ENCODE data around the gene WNK4.

WNK4 gene

DNA sequence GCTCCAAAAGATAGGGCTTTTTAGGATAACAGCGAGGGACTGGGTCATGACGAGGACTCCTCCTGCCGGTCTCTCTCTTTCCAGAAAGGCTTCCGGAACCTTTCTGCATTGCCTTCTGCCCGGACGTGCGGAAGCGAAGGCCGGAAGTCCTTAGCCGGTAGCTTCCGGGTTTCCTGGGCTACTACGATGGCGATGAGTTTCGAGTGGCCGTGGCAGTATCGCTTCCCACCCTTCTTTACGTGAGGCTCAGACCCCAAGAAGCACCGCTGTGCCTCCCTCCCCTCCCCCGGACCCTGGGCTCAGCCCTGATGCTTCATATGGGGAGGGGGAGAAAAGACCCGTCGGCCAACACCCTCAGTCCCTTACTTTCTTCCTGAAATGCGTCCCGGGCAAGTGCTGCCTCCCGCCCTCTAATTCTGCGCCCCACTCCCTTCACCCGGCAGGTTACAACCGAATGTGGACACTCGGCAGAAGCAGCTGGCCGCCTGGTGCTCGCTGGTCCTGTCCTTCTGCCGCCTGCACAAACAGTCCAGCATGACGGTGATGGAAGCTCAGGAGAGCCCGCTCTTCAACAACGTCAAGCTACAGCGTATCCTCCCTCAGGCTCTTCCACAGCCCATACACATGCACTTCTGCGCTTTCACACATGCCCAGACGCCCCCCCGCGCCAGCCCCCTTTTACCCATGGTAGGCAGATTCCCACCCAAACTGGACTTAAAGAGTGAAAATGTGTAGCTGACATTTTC, 6.9 kb upstream of the WNK4 start, which contains the start of gene VPS25:
VPS25 (plus strand) TSS at position 160 of the 746 bp plus-strand sequence; CDS start at position 187, 27 bp downstream.
- peak; percentile 84 for DNase-seq

DNA sequence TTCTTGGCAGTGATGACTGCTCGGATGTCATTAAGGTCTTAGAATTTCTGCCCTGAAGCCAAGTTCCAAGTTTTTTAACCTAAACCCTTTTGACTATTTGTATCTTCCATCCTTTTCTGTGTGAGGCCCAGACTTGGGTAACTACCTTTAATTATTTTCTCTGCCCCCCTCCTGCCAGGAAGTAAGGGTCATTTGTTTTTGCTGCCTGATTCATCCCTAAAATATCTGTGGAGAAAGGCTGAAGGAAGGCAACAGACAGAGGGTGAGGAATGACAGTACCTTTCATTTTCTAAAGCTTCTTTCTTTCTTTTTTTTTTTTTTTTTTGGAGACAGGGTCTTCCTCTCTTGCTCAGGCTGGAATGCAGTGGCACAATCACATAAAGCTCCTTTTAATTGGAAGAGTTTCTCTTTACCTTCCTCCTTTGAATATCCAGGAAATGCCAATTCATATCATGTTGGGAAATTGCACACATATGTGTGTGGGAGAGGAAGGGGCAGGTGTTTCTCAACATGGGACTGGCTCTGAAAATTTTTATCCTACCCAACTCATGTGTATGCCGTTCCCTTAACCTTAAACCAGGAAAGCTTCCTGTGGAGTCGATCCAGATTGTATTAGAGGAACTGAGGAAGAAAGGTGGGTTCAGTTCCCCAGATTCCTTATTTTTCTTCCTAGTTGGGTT, 6.2 kb upstream of the WNK4 start:
- no peak for DNase-seq

DNA sequence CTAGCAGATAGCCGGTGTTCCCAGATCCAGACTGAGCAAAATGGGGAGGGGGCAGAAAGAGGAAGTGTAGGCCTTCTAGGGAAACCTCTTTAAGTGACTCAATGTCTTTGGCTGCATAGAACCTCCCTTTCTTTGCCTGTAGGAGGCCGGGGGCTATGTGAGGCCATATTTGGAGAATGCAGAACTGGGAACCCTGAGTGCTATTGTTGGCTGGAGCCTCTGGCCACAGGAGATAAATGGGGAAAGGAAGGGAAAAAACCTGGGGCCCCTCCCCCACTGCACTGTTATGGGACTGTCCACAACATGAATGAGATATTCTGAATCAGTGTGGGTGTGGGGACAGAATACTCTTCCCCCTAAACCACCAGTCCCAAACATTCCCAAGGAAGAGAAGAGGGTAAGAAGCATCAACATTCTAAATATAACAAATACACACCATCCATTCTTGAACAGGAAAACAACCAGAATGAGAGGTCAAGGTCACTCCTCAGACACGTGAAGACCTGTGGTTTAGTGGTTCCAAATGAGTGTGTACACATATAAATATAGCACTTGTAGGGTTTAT, 4.8 kb upstream of the WNK4 start:
- no peak for DNase-seq

DNA sequence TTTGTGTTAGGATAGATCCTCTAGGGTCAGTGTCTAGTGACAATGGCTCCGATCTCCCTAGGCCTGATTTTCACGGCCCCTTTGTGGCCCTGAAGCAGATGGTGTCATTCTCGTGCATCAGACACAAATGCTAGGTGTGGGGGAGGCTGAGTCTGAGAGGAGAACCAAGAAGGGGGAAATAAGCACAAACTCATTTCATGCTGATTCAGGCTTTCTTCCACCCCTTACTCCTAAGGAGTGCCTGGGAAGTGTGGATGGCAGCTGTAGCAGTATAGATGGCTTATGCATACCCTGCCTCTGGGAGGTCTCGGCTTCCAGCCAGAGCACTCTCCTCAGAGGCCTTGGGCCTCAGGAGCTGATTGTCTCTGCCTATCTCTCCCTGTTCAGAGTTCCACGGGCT, 1.8 kb upstream of the WNK4 start:
- no peak for DNase-seq

DNA sequence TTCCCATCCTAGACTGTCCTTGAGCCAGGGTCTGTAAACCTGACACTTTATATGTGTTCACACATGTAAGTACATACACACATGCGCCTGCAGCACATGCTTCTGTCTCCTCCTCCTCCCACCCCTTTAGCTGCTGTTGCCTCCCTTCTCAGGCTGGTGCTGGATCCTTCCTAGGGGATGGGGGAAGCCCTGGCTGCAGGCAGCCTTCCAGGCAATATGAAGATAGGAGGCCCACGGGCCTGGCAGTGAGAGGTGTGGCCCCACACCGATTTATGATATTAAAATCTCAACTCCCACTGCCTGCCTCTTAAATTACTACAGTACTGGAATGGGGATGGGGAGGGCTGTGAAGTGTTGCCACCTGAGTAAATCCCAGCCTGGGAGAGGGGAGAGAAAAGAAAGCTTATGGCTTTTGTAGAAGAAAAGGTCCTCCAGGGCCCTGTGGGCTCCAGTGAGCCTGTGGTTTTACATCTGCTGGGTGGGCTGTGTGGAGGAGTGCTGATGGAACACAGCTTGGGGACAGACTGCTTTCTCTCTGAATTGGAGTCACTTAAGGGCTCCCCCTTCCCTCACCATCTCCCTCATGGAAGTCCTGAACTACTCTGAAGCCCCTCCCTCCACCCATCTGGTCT, 990 bp upstream of the WNK4 start:
- no peak for DNase-seq

DNA sequence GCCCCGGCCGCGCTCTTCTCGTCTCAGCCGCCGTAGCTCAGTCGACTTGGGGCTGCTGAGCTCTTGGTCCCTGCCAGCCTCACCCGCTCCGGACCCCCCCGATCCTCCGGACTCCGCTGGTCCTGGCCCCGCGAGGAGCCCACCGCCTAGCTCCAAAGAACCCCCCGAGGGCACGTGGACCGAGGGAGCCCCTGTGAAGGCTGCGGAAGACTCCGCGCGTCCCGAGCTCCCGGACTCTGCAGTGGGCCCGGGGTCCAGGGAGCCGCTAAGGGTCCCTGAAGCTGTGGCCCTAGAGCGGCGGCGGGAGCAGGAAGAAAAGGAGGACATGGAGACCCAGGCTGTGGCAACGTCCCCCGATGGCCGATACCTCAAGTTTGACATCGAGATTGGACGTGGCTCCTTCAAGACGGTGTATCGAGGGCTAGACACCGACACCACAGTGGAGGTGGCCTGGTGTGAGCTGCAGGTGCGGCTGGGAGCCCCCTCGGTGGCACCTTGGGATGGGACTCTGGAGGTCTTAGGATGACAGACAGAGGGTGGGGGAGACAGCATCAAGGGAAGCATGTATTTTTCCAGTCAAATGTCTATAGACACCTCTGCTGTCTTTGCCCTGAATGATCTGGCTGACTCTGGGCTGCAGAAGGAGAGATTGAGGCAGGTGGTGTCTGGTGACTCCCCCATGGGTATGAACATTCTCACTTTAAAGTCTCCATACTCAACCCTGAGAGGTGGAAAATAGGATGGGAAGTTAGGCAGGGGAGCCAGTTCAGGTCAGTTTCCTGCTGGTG, 635 bp downstream of the WNK4 start:
- no peak for DNase-seq

DNA sequence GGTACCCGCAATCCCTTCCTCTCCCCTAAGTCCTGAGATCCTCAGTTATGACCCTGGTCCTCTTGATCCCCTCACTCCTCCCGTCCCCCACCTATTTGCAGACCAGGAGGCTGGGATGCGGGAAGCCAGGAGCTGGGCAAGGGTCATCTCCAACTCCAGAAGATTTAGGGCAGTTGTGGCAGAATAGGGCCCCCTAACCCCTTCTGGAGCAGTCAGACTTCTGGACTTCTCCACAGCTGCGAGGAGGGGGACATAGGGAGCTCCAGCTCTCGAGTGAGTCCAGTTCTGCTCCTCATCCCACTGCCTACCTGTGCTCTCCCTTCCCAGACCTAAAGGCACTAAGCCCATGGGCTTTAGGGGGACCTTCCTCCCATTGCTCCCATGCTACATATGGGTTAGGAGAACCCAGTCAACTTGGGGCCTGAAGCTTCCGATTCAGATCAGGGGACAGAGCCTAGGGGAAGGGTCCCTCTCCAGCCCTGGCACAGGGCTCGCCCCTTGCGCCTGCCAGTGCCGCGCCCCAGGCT, 1.3 kb downstream of the WNK4 start:
- DNase-seq: no peak

DNA sequence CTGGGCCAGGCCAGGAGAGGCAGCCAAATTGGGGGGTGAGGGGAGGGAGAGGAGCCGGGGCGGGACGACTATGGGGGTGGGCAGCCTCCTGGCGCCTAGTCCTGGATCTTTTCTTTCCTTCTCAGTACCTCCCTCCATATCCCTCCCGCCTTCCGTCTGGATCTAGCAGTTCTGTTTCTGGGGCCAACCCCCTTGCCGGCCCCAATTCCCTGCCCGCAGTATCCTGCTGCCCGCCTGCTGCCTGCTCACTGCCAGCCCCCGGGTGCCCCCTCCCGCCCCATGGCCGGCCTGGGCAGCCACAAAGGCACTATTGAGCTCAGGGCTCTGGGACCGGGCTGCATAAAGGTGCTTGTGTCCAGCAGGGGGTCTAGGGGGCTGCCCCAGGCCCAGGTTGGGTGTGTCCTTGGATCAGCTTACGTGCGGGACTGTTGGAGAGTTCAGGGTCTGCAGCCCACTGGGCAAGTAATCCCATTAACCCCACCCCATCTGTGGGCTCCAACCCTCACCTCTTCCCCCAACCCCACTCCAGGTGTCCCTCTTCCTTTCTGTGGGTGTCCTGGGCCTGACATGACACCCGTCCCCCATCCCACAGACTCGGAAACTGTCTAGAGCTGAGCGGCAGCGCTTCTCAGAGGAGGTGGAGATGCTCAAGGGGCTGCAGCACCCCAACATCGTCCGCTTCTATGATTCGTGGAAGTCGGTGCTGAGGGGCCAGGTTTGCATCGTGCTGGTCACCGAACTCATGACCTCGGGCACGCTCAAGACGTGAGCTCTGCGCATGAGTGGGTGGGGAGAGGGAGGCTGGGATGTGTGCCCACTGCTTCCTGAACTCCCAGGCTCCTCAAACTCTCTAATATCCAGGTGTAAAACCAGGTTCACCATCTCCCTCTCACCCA, 2.0 kb downstream of the WNK4 start:
- no peak for DNase-seq

DNA sequence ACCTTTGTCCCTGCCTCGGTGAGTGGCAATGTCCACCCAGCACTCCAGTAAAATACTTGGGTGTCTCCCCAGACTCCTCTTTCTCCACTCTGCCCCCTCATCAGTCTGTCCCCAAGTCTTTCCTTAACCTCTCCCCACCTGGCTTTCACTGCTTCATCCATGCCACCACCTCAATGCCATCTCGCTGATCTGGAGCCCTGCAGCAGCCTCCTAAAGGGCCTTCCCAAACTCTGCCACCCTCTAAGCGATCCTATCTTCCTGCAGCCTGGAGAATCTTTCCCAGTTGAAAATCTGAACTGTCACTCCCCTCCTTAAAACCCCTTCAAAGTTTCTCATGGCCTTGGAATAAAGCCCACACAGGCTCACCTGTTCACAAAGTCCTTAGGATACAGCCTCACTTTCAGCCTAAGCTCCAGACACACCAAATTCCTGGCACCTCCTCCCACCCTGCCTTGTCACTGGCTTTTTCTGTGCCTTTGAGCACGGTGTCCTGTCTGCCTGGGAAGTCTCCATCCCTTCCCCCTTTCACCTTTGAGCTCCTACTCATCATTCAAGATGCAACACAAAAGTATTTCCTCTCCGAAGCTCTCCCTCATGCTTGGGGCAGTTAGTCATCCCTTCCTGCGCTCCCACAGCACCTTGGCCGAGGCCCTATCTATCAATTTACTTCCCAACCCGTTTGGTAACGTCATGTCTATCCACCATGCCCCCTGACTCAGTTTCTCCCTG, 2.8 kb downstream of the WNK4 start:
- DNase-seq: no peak

DNA sequence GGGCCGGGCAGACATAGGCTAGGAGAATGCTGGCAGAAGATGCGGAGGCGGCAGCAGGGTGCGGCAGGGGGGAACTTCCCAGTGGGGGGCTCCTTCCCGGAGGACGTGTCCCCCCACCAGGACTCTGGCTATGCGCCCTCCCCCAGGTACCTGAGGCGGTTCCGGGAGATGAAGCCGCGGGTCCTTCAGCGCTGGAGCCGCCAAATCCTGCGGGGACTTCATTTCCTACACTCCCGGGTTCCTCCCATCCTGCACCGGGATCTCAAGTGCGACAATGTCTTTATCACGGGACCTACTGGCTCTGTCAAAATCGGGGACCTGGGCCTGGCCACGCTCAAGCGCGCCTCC, 3.4 kb downstream of the WNK4 start:
- no peak for DNase-seq

DNA sequence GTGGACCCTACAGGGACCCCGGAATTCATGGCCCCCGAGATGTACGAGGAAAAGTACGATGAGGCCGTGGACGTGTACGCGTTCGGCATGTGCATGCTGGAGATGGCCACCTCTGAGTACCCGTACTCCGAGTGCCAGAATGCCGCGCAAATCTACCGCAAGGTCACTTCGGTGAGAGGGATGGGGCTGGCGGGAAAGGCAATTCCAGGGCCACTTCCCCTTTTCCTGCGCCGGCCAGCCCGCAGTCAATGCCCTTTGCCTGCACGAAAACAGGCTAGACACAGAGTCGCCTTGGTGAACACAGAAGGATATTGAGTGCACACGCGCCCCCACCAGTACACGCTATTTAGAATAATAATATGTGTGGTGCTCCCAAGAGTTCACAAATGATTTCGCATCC, 4.0 kb downstream of the WNK4 start:
- no peak for DNase-seq

DNA sequence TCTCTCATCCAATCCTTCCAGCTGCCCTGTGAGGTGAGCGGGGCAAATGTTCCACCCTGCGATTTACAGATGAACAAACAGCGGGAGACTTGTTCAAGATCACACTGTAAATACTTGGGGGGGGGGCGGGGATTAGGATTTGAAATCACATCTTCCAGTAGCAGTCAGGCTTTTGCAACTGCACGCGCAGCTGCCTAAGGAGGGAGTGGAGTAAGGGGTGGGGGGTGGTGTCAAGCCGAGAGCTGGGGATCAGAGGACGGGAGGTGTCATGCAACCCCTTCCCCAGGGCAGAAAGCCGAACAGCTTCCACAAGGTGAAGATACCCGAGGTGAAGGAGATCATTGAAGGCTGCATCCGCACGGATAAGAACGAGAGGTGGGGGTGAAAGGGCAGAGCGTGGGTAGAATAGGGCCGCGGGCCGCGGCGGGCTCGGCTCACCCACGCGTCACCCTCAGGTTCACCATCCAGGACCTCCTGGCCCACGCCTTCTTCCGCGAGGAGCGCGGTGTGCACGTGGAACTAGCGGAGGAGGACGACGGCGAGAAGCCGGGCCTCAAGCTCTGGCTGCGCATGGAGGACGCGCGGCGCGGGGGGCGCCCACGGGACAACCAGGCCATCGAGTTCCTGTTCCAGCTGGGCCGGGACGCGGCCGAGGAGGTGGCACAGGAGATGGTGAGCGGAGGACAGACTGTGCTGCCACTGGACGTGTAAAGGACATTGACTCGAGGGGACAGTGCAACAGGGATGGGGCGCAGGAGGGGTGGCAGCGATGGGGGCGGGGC, 4.6 kb downstream of the WNK4 start:
- DNase-seq: peak; percentile 12

DNA sequence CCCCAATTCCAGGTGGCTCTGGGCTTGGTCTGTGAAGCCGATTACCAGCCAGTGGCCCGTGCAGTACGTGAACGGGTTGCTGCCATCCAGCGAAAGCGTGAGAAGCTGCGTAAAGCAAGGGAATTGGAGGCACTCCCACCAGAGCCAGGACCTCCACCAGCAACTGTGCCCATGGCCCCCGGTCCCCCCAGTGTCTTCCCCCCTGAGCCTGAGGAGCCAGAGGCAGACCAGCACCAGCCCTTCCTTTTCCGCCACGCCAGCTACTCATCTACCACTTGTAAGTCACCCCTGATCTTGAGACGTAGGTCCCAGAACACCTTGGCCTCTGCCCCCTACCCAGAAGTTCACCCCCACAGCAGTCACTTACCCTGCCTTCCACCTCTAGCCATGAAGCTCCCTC, 6.9 kb downstream of the WNK4 start:
- DNase-seq: no peak

DNA sequence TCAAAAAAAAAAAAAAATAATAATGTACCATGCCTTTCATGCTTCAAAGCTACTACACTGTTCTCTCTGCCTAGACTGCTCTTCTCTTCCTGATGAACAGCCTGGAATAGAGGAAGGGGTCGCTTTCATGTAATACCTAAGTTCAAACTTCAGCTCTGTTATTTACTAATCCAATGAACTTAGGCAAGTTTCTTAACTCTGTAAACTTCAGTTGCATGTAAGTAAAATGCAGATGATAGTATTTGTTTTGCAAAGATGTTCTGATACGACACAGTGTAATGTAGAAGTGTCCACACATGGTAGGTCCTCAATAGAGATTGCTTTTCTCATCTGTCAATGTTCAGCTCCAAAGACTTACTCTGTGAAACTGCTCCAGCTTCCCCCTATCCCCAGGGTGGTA, 11.5 kb downstream of the WNK4 start:
- no peak for DNase-seq

DNA sequence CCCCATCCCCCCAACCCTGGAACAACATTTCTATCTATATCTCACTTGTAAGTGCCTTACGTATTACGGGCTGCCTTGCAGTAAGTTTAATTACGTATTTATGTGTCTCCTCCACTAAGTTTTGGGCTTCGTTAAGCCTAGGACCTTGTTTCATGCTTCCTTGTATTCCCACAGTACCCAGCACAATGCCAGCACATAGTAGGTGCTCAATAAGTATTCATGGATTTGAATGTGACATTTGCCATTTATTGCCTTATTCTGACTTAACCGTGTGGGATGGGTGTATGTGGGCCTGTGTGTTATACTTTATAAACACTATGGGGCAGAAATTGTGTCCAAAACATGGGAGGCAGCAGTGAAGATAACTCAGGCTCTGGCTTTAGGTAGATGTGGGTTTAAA, 12.1 kb downstream of the WNK4 start:
- DNase-seq: no peak

DNA sequence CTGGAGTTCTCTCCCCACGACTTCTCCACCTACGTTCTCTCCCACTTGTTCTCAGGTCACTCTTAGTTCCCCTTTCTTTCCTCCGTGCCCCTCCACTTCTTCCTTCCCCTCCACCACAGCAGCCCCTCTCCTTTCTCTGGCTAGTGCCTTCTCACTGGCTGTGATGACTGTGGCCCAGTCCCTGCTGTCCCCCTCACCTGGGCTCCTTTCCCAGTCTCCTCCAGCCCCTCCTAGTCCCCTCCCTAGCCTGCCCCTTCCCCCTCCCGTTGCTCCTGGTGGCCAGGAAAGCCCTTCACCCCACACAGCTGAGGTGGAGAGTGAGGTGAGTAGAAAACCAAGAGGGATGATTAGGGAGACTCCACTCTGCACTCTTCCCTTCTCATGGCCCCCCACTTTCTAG, 14.7 kb downstream of the WNK4 start:
- no peak for DNase-seq

DNA sequence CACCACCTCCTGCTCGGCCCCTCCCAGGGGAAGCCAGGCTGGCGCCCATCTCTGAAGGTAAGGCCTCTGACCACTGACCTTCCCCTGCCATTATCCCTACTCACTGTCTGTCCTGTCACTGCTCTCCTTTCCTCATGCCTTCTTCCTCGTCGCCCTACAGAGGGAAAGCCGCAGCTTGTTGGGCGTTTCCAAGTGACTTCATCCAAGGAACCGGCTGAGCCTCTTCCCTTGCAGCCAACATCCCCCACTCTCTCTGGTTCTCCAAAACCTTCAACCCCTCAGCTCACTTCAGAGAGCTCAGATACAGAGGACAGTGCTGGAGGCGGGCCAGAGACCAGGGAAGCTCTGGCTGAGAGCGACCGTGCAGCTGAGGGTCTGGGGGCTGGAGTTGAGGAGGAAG, 15.1 kb downstream of the WNK4 start:
- DNase-seq: no peak

DNA sequence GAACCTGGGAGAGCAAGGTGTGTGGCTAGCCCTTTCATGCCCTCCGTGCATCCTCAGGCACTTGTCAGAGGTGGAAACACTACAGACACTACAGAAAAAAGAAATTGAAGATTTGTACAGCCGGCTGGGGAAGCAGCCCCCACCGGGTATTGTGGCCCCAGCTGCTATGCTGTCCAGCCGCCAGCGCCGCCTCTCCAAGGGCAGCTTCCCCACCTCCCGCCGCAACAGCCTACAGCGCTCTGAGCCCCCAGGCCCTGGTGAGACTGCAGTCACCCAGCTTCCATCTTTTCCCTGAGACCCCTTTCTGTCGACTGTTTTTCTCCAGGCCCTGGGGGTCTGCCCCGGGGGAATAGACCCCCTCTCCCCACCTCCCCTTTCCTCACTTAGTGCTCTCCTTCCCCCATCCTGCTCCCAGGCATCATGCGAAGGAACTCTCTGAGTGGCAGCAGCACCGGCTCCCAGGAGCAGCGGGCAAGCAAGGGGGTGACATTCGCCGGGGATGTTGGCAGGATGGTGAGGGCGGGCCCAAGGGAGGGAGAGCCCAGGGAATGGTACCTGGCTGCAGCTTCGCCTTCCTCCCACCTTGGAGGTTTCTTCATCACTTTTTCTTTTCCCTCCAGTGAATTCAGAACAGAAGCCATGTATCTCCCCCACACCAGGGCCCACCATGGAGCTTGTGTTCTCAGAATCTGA, 15.8 kb downstream of the WNK4 start:
- no peak for DNase-seq
